HepG2 (cell line): ENCODE data around the gene BEAN1. TPM values are rescaled to one million over a fixed set of nuclear protein-coding genes. Genes with fewer than 3 reads are reported as not detected.

Source experiments
- ERF ChIP-seq: IDR thresholded peaks from 2 replicates; pipeline ENCODE4 v1.6.1; 2018; ENCODE audit warnings: missing biosample characterization, missing genetic modification reagents
- GATA4 ChIP-seq: sonication (generic); IDR thresholded peaks from 2 replicates; pipeline ENCODE4 v1.6.1; 2016; ENCODE audit warnings: antibody characterized with exemption, low read depth, borderline replicate concordance
- GATAD2A ChIP-seq: IDR thresholded peaks from 2 replicates; pipeline ENCODE4 v1.6.1; 2016
- HNRNPLL ChIP-seq: fragments of 200-400 bp; formaldehyde crosslinking; IDR thresholded peaks from 2 replicates; pipeline ENCODE4 v1.6.1; 2017; ENCODE audit warnings: mild to moderate bottlenecking, low read depth, low read length; ENCODE audit not compliant: poor library complexity, severe bottlenecking
- NR2C2 ChIP-seq: sonication (generic); formaldehyde crosslinking; IDR thresholded peaks from 2 replicates; pipeline ENCODE4 v1.4.0; 2020; ENCODE audit warnings: missing genetic modification reagents, mild to moderate bottlenecking, moderate library complexity, borderline replicate concordance
- NR2F2 ChIP-seq: IDR thresholded peaks from 2 replicates; pipeline ENCODE4 v1.6.1; 2012; ENCODE audit warnings: low read depth, inconsistent platforms, borderline replicate concordance
- RAD21 ChIP-seq: fragments of 450-650 bp; formaldehyde crosslinking; IDR thresholded peaks from 2 replicates; pipeline ENCODE4 v1.5.0; 2020; ENCODE audit warnings: mild to moderate bottlenecking
- REL ChIP-seq: sonication (generic); formaldehyde crosslinking; conservative IDR thresholded peaks from 2 replicates; pipeline ENCODE4 v1.8.0; 2022; ENCODE audit warnings: mild to moderate bottlenecking, missing genetic modification reagents, moderate library complexity
- SMAD3 ChIP-seq: sonication (generic); formaldehyde crosslinking; IDR thresholded peaks from 2 replicates; pipeline ENCODE4 v1.4.0; 2020; ENCODE audit warnings: missing genetic modification reagents
- SOX5 ChIP-seq: IDR thresholded peaks from 2 replicates; pipeline ENCODE4 v1.6.1; 2016; ENCODE audit warnings: borderline replicate concordance
- SSRP1 ChIP-seq: IDR thresholded peaks from 2 replicates; pipeline ENCODE4 v1.6.1; 2016; ENCODE audit warnings: control low read depth
- ZMYM4 ChIP-seq: sonication (generic); formaldehyde crosslinking; IDR thresholded peaks from 2 replicates; pipeline ENCODE4 v1.8.1; 2023; ENCODE audit warnings: mild to moderate bottlenecking, missing genetic modification reagents
- ZNF160 ChIP-seq: sonication (generic); formaldehyde crosslinking; IDR thresholded peaks from 2 replicates; pipeline ENCODE4 v1.8.0; 2022; ENCODE audit warnings: mild to moderate bottlenecking, inconsistent platforms, missing genetic modification reagents
- ZNF619 ChIP-seq: sonication (generic); formaldehyde crosslinking; IDR thresholded peaks from 2 replicates; pipeline ENCODE4 v1.4.0; 2020; ENCODE audit warnings: mild to moderate bottlenecking, missing genetic modification reagents
- ZNF83 ChIP-seq: sonication (generic); formaldehyde crosslinking; IDR thresholded peaks from 2 replicates; pipeline ENCODE4 v1.4.0; 2020; ENCODE audit warnings: missing genetic modification reagents, mild to moderate bottlenecking, borderline replicate concordance
- polyA plus RNA-seq, 8 experiments: library from polyadenylated mRNA; depleted of rRNA in 3 of 8; stranded (reverse) in 7 of 8; unstranded in 1 of 8; fragments of >200 nt; fragmentation: Illumina TruSeq in 4 of 8; extraction: Trizol in 4 of 8; gene quantifications; 2 replicates each; pipeline versions ENCODE4 v1.2.1 to v1.2.3, GENCODE V29; 2011 to 2016; ENCODE audit warnings: low read depth in 4 of 8, missing spikeins in 1 of 8, mixed read lengths in 1 of 8; ENCODE audit not compliant: insufficient read depth in 1 of 8
- total RNA-seq, 5 experiments: library from RNA; depleted of rRNA; stranded (reverse); fragments of >200 nt; fragmentation: Illumina TruSeq; extraction: Trizol; gene quantifications; 2 replicates each; pipeline ENCODE4 v1.2.3, GENCODE V29; 2016; ENCODE audit warnings: low read depth in 1 of 5
- TF ChIP-seq, protein P1 (sequence below): sonication (generic); formaldehyde crosslinking; IDR thresholded peaks from 2 replicates; pipeline ENCODE4 v1.5.0; 2020; ENCODE audit warnings: missing genetic modification reagents
- TF ChIP-seq, protein P2 (sequence below): sonication (generic); formaldehyde crosslinking; IDR thresholded peaks from 2 replicates; pipeline ENCODE4 v1.5.0; 2020; ENCODE audit warnings: mild to moderate bottlenecking, missing genetic modification reagents, moderate library complexity
- TF ChIP-seq, protein P3 (sequence below): sonication (generic); formaldehyde crosslinking; IDR thresholded peaks from 2 replicates; pipeline ENCODE4 v1.5.1; 2020; ENCODE audit warnings: mild to moderate bottlenecking, missing genetic modification reagents, moderate library complexity
- TF ChIP-seq, protein P4 (sequence below): sonication (generic); formaldehyde crosslinking; IDR thresholded peaks from 2 replicates; pipeline ENCODE4 v1.4.0; 2020; ENCODE audit warnings: missing genetic modification reagents, borderline replicate concordance

BEAN1 gene
- total and polyA plus RNA-seq, 2 of the 13 experiments (the other 11 are each of a cell fraction or from before 2014, with no cell fraction given) = 0.53 to 1.4 TPM

GRCh38 chr16:66444049-66444481, 17.0 kb downstream of the BEAN1 start (continued):
- TF ChIP-seq, protein P1, sequence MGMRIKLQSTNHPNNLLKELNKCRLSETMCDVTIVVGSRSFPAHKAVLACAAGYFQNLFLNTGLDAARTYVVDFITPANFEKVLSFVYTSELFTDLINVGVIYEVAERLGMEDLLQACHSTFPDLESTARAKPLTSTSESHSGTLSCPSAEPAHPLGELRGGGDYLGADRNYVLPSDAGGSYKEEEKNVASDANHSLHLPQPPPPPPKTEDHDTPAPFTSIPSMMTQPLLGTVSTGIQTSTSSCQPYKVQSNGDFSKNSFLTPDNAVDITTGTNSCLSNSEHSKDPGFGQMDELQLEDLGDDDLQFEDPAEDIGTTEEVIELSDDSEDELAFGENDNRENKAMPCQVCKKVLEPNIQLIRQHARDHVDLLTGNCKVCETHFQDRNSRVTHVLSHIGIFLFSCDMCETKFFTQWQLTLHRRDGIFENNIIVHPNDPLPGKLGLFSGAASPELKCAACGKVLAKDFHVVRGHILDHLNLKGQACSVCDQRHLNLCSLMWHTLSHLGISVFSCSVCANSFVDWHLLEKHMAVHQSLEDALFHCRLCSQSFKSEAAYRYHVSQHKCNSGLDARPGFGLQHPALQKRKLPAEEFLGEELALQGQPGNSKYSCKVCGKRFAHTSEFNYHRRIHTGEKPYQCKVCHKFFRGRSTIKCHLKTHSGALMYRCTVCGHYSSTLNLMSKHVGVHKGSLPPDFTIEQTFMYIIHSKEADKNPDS (CRISPR knock-in tag) = no peak
- TF ChIP-seq SOX5 (CRISPR knock-in tag) (peak; percentile 22; the same call in 1 of the 2 replicates), NR2F2 (no peak), SMAD3 (no peak), GATAD2A (CRISPR knock-in tag) (0 out of 2 replicates have a peak, but pooled peaks have one; percentile 23), REL (CRISPR knock-in tag) (no peak), ERF (CRISPR knock-in tag) (no peak), HNRNPLL (no peak), SSRP1 (no peak), ZNF83 (CRISPR knock-in tag) (peak; percentile 44; the same call in 1 of the 2 replicates), ZMYM4 (CRISPR knock-in tag) (no peak), ZNF160 (0 out of 2 replicates have a peak, but pooled peaks have one; percentile 26), ZNF619 (CRISPR knock-in tag) (peak; percentile 63; the same call in 1 of the 2 replicates), RAD21 (CRISPR knock-in tag) (peak; percentile 71), GATA4 (no peak), NR2C2 (peak; percentile 54)
- TF ChIP-seq, protein P2, sequence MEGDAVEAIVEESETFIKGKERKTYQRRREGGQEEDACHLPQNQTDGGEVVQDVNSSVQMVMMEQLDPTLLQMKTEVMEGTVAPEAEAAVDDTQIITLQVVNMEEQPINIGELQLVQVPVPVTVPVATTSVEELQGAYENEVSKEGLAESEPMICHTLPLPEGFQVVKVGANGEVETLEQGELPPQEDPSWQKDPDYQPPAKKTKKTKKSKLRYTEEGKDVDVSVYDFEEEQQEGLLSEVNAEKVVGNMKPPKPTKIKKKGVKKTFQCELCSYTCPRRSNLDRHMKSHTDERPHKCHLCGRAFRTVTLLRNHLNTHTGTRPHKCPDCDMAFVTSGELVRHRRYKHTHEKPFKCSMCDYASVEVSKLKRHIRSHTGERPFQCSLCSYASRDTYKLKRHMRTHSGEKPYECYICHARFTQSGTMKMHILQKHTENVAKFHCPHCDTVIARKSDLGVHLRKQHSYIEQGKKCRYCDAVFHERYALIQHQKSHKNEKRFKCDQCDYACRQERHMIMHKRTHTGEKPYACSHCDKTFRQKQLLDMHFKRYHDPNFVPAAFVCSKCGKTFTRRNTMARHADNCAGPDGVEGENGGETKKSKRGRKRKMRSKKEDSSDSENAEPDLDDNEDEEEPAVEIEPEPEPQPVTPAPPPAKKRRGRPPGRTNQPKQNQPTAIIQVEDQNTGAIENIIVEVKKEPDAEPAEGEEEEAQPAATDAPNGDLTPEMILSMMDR (CRISPR knock-in tag) = peak; percentile 84
- TF ChIP-seq, protein P3, sequence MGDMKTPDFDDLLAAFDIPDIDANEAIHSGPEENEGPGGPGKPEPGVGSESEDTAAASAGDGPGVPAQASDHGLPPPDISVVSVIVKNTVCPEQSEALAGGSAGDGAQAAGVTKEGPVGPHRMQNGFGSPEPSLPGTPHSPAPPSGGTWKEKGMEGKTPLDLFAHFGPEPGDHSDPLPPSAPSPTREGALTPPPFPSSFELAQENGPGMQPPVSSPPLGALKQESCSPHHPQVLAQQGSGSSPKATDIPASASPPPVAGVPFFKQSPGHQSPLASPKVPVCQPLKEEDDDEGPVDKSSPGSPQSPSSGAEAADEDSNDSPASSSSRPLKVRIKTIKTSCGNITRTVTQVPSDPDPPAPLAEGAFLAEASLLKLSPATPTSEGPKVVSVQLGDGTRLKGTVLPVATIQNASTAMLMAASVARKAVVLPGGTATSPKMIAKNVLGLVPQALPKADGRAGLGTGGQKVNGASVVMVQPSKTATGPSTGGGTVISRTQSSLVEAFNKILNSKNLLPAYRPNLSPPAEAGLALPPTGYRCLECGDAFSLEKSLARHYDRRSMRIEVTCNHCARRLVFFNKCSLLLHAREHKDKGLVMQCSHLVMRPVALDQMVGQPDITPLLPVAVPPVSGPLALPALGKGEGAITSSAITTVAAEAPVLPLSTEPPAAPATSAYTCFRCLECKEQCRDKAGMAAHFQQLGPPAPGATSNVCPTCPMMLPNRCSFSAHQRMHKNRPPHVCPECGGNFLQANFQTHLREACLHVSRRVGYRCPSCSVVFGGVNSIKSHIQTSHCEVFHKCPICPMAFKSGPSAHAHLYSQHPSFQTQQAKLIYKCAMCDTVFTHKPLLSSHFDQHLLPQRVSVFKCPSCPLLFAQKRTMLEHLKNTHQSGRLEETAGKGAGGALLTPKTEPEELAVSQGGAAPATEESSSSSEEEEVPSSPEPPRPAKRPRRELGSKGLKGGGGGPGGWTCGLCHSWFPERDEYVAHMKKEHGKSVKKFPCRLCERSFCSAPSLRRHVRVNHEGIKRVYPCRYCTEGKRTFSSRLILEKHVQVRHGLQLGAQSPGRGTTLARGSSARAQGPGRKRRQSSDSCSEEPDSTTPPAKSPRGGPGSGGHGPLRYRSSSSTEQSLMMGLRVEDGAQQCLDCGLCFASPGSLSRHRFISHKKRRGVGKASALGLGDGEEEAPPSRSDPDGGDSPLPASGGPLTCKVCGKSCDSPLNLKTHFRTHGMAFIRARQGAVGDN (CRISPR knock-in tag) = peak; percentile 30; the same call in 1 of the 2 replicates
- TF ChIP-seq, protein P4, sequence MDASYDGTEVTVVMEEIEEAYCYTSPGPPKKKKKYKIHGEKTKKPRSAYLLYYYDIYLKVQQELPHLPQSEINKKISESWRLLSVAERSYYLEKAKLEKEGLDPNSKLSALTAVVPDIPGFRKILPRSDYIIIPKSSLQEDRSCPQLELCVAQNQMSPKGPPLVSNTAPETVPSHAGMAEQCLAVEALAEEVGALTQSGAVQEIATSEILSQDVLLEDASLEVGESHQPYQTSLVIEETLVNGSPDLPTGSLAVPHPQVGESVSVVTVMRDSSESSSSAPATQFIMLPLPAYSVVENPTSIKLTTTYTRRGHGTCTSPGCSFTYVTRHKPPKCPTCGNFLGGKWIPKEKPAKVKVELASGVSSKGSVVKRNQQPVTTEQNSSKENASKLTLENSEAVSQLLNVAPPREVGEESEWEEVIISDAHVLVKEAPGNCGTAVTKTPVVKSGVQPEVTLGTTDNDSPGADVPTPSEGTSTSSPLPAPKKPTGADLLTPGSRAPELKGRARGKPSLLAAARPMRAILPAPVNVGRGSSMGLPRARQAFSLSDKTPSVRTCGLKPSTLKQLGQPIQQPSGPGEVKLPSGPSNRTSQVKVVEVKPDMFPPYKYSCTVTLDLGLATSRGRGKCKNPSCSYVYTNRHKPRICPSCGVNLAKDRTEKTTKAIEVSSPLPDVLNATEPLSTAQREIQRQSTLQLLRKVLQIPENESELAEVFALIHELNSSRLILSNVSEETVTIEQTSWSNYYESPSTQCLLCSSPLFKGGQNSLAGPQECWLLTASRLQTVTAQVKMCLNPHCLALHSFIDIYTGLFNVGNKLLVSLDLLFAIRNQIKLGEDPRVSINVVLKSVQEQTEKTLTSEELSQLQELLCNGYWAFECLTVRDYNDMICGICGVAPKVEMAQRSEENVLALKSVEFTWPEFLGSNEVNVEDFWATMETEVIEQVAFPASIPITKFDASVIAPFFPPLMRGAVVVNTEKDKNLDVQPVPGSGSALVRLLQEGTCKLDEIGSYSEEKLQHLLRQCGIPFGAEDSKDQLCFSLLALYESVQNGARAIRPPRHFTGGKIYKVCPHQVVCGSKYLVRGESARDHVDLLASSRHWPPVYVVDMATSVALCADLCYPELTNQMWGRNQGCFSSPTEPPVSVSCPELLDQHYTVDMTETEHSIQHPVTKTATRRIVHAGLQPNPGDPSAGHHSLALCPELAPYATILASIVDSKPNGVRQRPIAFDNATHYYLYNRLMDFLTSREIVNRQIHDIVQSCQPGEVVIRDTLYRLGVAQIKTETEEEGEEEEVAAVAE (CRISPR knock-in tag) = no peak
